Activated CD8-positive, alpha-beta T cell treated with anti-CD3 and anti-CD28 coated beads for 36 hours (primary cell): ENCODE data around the gene IGFBP1. TPM values are rescaled to one million over a fixed set of nuclear protein-coding genes. Genes with fewer than 3 reads are reported as not detected.

Source experiments
- ATAC-seq: fragments of 200-7000 bp; cut with Tn5 transposase; one replicate; pipeline ENCODE4 v1.10.0; 2021; ENCODE audit warnings: mild to moderate bottlenecking, moderate library complexity
- CTCF ChIA-PET: fragments of 350-600 bp; sonication (Branson Sonifier 250); formaldehyde crosslinking; loops from one replicate; lab custom pipeline; 2021; ENCODE audit warnings: antibody characterized with exemption; lab: Charles Lee
- POLR2A ChIA-PET: fragments of 350-600 bp; sonication (Branson Sonifier 250); formaldehyde crosslinking; loops from one replicate; lab custom pipeline; 2021; ENCODE audit warnings: antibody characterized with exemption; lab: Charles Lee
- DNase-seq: peaks from one replicate; pipeline ENCODE4 v3.0.0-alpha.2; 2020
- H3K27ac Mint-ChIP-seq: one replicate; pipeline ENCODE4 v1.8.0; 2021; ENCODE audit warnings: mild to moderate bottlenecking, mixed read lengths
- H3K27me3 Mint-ChIP-seq: one replicate; pipeline ENCODE4 v1.8.0; 2021; ENCODE audit warnings: mixed read lengths
- H3K36me3 Mint-ChIP-seq: one replicate; pipeline ENCODE4 v1.8.0; 2021; ENCODE audit warnings: low read depth, mixed read lengths
- H3K4me1 Mint-ChIP-seq: one replicate; pipeline ENCODE4 v1.8.0; 2021; ENCODE audit warnings: low read depth, mixed read lengths
- H3K4me3 Mint-ChIP-seq: one replicate; pipeline ENCODE4 v1.8.0; 2021; ENCODE audit warnings: mild to moderate bottlenecking, moderate library complexity, mixed read lengths
- H3K9me3 Mint-ChIP-seq: one replicate; pipeline ENCODE4 v1.8.0; 2021; ENCODE audit warnings: mixed read lengths
- intact Hi-C: fragments of 100-400 bp; cut with micrococcal nuclease; formaldehyde crosslinking; loops from one replicate; pipeline ENCODE4 v1.10.0; 2022
- total RNA-seq, 2 experiments: library from RNA; stranded (reverse); gene quantifications; one replicate each; pipeline ENCODE4 v1.2.3, GENCODE V29; 2021
- TF ChIP-seq, protein P1 (sequence below): fragments of 200-600 bp; IDR thresholded peaks from one replicate; pipeline ENCODE4 v1.8.0; 2022; ENCODE audit warnings: antibody characterized with exemption, mild to moderate bottlenecking

IGFBP1 gene
- total RNA-seq, 2 experiments from 2014 or later: not detected

DNA sequence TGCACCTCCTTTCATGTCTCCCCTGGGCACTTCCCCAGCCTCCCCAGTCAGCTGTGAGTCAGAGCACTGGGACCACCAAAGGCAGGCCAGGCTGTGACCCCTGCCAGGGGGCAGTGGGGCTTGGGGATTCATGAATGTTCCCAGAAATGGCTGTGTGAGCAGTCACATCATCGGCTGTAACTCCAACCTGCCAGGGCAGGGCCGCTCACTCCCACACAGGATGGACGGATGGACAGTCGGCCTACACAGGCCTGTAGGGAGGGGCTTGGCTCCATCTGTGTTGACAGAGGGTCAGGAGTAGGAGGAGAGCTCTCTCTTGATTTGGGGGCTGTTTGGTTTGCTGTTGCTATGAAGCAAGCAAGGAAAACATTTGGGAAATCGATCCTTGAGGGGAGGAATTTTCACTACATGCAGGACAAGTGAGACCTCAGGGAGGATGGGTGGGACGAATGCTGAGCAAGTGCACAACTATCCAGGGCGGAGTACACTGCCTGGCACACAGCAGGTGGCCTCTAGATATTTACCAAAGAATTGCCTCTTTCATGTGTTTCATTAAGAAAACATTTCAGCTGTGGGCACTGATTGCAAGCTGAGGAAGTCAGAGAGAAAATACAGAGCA lies 2.9 kb upstream of the IGFBP1 start:
- TF ChIP-seq, protein P1, sequence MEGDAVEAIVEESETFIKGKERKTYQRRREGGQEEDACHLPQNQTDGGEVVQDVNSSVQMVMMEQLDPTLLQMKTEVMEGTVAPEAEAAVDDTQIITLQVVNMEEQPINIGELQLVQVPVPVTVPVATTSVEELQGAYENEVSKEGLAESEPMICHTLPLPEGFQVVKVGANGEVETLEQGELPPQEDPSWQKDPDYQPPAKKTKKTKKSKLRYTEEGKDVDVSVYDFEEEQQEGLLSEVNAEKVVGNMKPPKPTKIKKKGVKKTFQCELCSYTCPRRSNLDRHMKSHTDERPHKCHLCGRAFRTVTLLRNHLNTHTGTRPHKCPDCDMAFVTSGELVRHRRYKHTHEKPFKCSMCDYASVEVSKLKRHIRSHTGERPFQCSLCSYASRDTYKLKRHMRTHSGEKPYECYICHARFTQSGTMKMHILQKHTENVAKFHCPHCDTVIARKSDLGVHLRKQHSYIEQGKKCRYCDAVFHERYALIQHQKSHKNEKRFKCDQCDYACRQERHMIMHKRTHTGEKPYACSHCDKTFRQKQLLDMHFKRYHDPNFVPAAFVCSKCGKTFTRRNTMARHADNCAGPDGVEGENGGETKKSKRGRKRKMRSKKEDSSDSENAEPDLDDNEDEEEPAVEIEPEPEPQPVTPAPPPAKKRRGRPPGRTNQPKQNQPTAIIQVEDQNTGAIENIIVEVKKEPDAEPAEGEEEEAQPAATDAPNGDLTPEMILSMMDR: no peak
- ATAC-seq: no peak
- POLR2A ChIA-PET: no interaction called here
- no peak for DNase-seq
- Mint-ChIP-seq H3K4me1 (peaks cover 2% of the 10 kb centered on the region), H3K9me3 (no peaks in the 10 kb centered on the region), H3K36me3 (no peaks in the 10 kb centered on the region), H3K4me3 (no peak overlapping the region), H3K27me3 (peaks cover 35% of the 10 kb centered on the region), H3K27ac (no peak overlapping the region)
- CTCF ChIA-PET: no interaction called here
- intact Hi-C loops: no loop called here

DNA sequence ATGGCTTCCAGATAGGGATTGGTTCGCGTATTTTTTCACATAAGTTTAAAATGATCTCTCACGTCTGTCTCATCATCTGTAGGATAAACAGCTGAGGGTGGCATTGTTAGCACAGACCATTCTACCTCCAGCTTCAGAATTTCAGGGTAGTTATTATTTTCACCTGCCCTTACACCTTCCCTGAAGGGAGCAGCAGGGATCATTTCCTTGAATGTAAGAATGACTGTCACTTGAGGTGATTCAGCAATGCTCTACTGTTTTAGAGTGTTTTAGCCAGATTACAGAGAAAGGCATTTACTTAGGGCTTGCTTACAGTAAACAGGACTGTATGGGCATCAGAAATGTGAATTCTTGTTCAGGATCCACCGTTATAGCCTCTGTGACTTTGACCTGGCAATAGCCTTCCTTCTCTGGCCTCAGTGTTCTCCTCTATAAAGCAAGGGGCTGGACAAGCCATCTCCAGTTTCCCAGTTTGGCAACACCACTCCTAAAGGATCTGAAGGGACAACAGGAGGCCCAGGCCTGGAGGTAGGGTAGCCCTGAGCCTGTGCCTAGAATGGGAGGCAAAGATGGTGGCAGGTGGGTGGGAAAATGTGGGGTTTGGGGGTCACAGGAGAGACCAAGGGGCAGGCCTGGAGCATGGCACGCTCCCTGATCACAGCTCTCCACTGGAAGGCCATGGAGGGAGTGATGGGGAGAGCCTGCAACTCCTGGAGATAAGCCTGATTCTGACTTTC lies 1.2 kb upstream of the IGFBP1 start:
- POLR2A ChIA-PET: no interaction called here
- TF ChIP-seq, protein P1: no peak
- Mint-ChIP-seq H3K9me3 (no peaks in the 10 kb centered on the region), H3K27me3 (peaks cover 44% of the 10 kb centered on the region), H3K36me3 (no peaks in the 10 kb centered on the region), H3K4me3 (no peak overlapping the region), H3K27ac (no peak overlapping the region), H3K4me1 (peaks cover 2% of the 10 kb centered on the region)
- DNase-seq (no peak), ATAC-seq (no peak)
- intact Hi-C loops: no loop called here
- CTCF ChIA-PET: no interaction called here

GRCh38 chr7:45888993-45889366 lies 692 bp downstream of the IGFBP1 start:
- no peak for ATAC-seq
- ChIA-PET CTCF (no interaction called here), POLR2A (no interaction called here)
- no peak for DNase-seq
- Mint-ChIP-seq H3K36me3 (no peaks in the 10 kb centered on the region), H3K4me3 (no peak overlapping the region), H3K27ac (no peak overlapping the region), H3K9me3 (no peaks in the 10 kb centered on the region), H3K27me3 (peaks cover 53% of the 10 kb centered on the region), H3K4me1 (peaks cover 2% of the 10 kb centered on the region)
- TF ChIP-seq, protein P1: no peak
- intact Hi-C loops: no loop called here

DNA sequence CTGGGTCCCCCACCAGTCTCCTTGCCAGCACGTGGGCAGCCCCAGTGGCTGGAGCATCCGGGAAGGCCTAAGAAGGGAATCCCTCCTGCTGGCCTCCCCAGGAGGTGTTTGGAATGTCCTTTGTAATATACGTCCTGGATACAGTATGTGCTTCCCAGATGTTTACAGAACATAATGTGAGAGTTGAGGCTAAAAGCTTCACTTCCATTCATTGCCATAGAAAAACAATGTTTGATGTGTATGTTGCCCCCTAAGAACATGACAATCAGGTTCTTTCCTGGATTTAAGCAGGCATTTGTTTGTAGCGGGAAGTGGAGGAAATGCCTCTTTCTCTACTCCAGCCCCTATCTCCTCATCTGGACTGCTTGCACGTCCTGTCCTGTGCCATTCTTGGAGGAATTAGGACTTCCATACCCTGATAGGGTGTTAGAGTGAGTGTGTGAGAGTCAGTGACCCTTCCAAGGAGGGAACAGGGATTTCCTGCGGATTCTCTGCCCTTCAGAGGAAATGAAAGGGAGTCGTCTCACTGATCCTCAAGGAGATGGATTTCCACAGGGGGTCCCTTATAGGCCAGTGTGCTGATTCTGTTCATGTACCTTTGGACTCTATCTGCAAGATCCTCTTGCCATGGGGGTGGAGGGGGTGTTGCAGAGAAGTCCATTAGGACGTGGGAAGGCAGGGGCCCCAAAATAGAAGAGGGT lies 1.2 kb downstream of the IGFBP1 start:
- Mint-ChIP-seq H3K27ac (no peak overlapping the region), H3K4me3 (no peak overlapping the region), H3K27me3 (peaks cover 57% of the 10 kb centered on the region), H3K4me1 (peaks cover 2% of the 10 kb centered on the region), H3K36me3 (no peaks in the 10 kb centered on the region), H3K9me3 (no peaks in the 10 kb centered on the region)
- ATAC-seq (no peak), DNase-seq (no peak)
- TF ChIP-seq, protein P1: no peak
- intact Hi-C loops: no loop called here
- POLR2A ChIA-PET: interaction anchor here (0.6 kb wide), 1 partner anchor 1217 kb away, joined by 3 read pairs; no protein-coding TSS in a partner anchor
- CTCF ChIA-PET: interaction anchor here (1.9 kb wide), 1 partner anchor 33 kb away, joined by 10 read pairs; no protein-coding TSS in a partner anchor
